ENCODE data around the gene NGF.

NGF gene

GRCh38 chr1:115240297-115240696, 97.8 kb downstream of the NGF start:
- TF ChIP-seq CTCF (IDR thresholded peaks at IDR 0.05), result no peak

GRCh38 chr1:115239426-115239825, 98.6 kb downstream of the NGF start:
- no peak for TF ChIP-seq CTCF (IDR thresholded peaks at IDR 0.05)

GRCh38 chr1:115239148-115239422, 99.0 kb downstream of the NGF start:
- no peak for TF ChIP-seq CTCF (IDR thresholded peaks at IDR 0.05)

- TF ChIP-seq CTCF (IDR thresholded peaks at IDR 0.05), result no peak
Observed at GRCh38 chr1:115238336-115239147, 99.5 kb downstream of the NGF start.

GRCh38 chr1:115237507-115237906, 100.5 kb downstream of the NGF start:
- no peak for TF ChIP-seq CTCF (IDR thresholded peaks at IDR 0.05)

- no peak for TF ChIP-seq CTCF (IDR thresholded peaks at IDR 0.05)
Observed at GRCh38 chr1:115237023-115237422, 101.0 kb downstream of the NGF start.
